Endodermal cell (in vitro differentiated cells): ENCODE results near the gene ROBO1. TPM values are rescaled to one million over a fixed set of nuclear protein-coding genes. Genes with fewer than 3 reads are reported as not detected.
A peak's percentile ranks its signal among the peaks of the same experiment; 100 is the strongest.

ENCODE experiments used
- DNase-seq: peaks from one replicate; pipeline ENCODE4 v3.0.0-alpha.2; 2017
- H3K27ac ChIP-seq: 2 replicates; pipeline ENCODE4 v1.5.1; 2013; ENCODE audit warnings: mild to moderate bottlenecking, low read depth, low read length, moderate library complexity
- H3K27me3 ChIP-seq: 2 replicates; pipeline ENCODE4 v1.6.1; 2013; ENCODE audit warnings: mild to moderate bottlenecking, low read length, moderate library complexity; ENCODE audit not compliant: insufficient read depth, control insufficient read depth, poor library complexity, severe bottlenecking
- H3K36me3 ChIP-seq: 2 replicates; pipeline ENCODE4 v1.7.0; 2013; ENCODE audit warnings: mild to moderate bottlenecking, low read length, moderate library complexity; ENCODE audit not compliant: control insufficient read depth, insufficient read depth
- H3K4me1 ChIP-seq: one replicate; pipeline ENCODE4 v1.7.0; 2013; ENCODE audit warnings: low read length; ENCODE audit not compliant: control insufficient read depth, insufficient read depth
- H3K4me3 ChIP-seq: 2 replicates; pipeline ENCODE4 v1.5.1; 2013; ENCODE audit warnings: mild to moderate bottlenecking, low read length, moderate library complexity
- H3K9ac ChIP-seq: 2 replicates; pipeline ENCODE4 v1.6.1; 2013; ENCODE audit warnings: mild to moderate bottlenecking, low read length, moderate library complexity; ENCODE audit not compliant: poor library complexity, severe bottlenecking; ENCODE audit errors: extremely low read depth
- H3K9me3 ChIP-seq: 2 replicates; pipeline ENCODE4 v1.6.1; 2013; ENCODE audit warnings: mild to moderate bottlenecking, low read length, moderate library complexity; ENCODE audit not compliant: control insufficient read depth
- H3K27ac Mint-ChIP-seq: 2 replicates; pipeline ENCODE4 v1.8.0; 2020; ENCODE audit warnings: mixed read lengths
- H3K27me3 Mint-ChIP-seq: 2 replicates; pipeline ENCODE4 v1.8.0; 2021; ENCODE audit warnings: mild to moderate bottlenecking, mixed read lengths; ENCODE audit not compliant: insufficient read depth
- H3K36me3 Mint-ChIP-seq: 2 replicates; pipeline ENCODE4 v1.8.0; 2020; ENCODE audit warnings: low read depth, mixed read lengths
- H3K4me1 Mint-ChIP-seq: 2 replicates; pipeline ENCODE4 v1.8.0; 2020; ENCODE audit warnings: mixed read lengths
- H3K4me3 Mint-ChIP-seq: 2 replicates; pipeline ENCODE4 v1.8.0; 2020; ENCODE audit warnings: mild to moderate bottlenecking, moderate library complexity, mixed read lengths
- H3K9me3 Mint-ChIP-seq: 2 replicates; pipeline ENCODE4 v1.8.0; 2020; ENCODE audit warnings: mild to moderate bottlenecking, mixed read lengths
- WGBS, 2 experiments: methylation state at CpG; one replicate each; pipeline versions ENCODE4 v1.1.5 to v1.1.7; 2013; ENCODE audit warnings: missing lambda C conversion rate in 2 of 2, mixed read lengths in 1 of 2; ENCODE audit not compliant: insufficient coverage in 1 of 2, insufficient read length in 1 of 2; 5-methylcytosine and 5-hydroxymethylcytosine counted together
- total RNA-seq, 2 donors: library from RNA; stranded (reverse); fragmentation: NEBNext Ultra II Directional in 1 of 2; extraction: Animal tissue kit (Norgen Biotek cat#: 25700) in 1 of 2; gene quantifications; 2 replicates in 1 of 2; 3 replicates in 1 of 2; pipeline ENCODE4 v1.2.1, GENCODE V29; 2021
- TF ChIP-seq, protein P1 (sequence below): fragments of 200-600 bp; sonication (generic); conservative IDR thresholded peaks from 2 replicates; pipeline ENCODE4 v1.5.0; 2021; ENCODE audit warnings: antibody characterized with exemption, mild to moderate bottlenecking

Gene ROBO1
- total RNA-seq, 2 donors from 2014 or later, result 74.8 to 75.9 TPM

DNA sequence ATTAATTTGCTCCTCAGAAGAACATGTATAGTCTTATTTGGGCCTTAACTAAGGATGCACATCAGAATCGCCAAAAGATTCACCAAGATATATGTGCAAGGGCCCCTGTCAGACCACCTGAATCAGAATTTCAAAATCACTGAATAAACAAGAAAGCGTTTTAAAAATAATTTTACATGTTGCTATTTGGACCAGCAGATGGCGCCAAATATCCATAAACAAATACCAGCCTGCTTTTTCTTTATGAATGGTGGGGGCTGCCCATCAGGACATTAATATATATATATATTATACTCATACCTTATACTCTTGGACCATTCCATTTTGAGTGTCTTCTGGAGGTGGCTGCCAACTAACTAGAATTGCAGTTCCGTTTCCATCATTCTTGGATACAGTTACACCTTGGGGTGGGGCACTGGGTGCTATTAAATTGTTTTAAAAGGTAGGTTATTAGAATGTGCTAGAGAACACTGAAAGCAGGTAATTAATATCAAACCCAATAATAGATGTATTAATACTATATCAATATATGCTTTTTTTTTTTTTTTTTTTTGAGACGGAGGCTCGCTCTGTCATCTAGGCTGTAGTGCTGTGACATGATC is 1108.3 kb downstream of the ROBO1 start:
- no peak overlapping the region for H3K4me3 ChIP-seq
- H3K9ac ChIP-seq, result no peak overlapping the region
- H3K4me1 ChIP-seq, result no peaks in the 10 kb centered on the region
- no peaks in the 10 kb centered on the region for H3K27me3 ChIP-seq
- no peaks in the 10 kb centered on the region for H3K4me1 Mint-ChIP-seq
- no peak overlapping the region for H3K27ac Mint-ChIP-seq
- H3K36me3 ChIP-seq, result peaks cover 9% of the 10 kb centered on the region
- 57% methylated on average over 5 of the region's 6 CpGs; no CpG with 5 or more reads in 1 of the 2 experiments for whole genome bisulfite sequencing, 2 experiments
- peaks cover 24% of the 10 kb centered on the region for H3K36me3 Mint-ChIP-seq
- TF ChIP-seq, protein P1, sequence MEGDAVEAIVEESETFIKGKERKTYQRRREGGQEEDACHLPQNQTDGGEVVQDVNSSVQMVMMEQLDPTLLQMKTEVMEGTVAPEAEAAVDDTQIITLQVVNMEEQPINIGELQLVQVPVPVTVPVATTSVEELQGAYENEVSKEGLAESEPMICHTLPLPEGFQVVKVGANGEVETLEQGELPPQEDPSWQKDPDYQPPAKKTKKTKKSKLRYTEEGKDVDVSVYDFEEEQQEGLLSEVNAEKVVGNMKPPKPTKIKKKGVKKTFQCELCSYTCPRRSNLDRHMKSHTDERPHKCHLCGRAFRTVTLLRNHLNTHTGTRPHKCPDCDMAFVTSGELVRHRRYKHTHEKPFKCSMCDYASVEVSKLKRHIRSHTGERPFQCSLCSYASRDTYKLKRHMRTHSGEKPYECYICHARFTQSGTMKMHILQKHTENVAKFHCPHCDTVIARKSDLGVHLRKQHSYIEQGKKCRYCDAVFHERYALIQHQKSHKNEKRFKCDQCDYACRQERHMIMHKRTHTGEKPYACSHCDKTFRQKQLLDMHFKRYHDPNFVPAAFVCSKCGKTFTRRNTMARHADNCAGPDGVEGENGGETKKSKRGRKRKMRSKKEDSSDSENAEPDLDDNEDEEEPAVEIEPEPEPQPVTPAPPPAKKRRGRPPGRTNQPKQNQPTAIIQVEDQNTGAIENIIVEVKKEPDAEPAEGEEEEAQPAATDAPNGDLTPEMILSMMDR, result peak; percentile 85
- H3K9me3 ChIP-seq, result no peaks in the 10 kb centered on the region
- H3K27me3 Mint-ChIP-seq, result no peaks in the 10 kb centered on the region
- H3K27ac ChIP-seq, result no peak overlapping the region
- no peaks in the 10 kb centered on the region for H3K9me3 Mint-ChIP-seq
- no peak for DNase-seq
- no peak overlapping the region for H3K4me3 Mint-ChIP-seq

DNA sequence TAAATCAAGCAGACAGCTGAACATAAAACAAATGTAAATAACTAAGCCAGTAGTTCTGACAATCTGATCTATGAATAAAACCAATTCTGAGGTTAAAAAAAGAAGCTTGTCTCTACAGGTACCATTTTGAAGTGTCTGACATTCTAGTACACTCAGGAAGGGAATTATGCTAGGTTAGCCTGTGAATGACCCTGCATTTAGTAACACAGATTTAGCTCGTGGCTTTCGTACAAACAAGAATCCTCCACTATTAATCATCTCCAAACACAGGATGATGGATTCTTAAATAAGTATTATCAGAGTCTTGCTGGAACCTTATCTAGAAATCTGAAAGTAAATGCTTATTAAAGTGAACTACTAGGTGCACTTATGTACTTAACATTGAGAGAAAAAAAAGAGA is 1120.1 kb downstream of the ROBO1 start:
- WGBS, 2 experiments, result 88% methylated on average over 2 of the region's 2 CpGs; no CpG with 5 or more reads in 1 of the 2 experiments
- Histone ChIP-seq H3K9ac (no peak overlapping the region), H3K4me3 (no peak overlapping the region), H3K27ac (no peak overlapping the region), H3K4me1 (peaks cover 6% of the 10 kb centered on the region), H3K27me3 (no peaks in the 10 kb centered on the region), H3K9me3 (no peaks in the 10 kb centered on the region), H3K36me3 (no peaks in the 10 kb centered on the region)
- TF ChIP-seq, protein P1, result no peak
- peaks cover 43% of the 10 kb centered on the region for H3K4me1 Mint-ChIP-seq
- no peak overlapping the region for H3K4me3 Mint-ChIP-seq
- H3K27ac Mint-ChIP-seq, result peak overlapping the region; percentile 20
- DNase-seq, result no peak
- H3K9me3 Mint-ChIP-seq, result no peaks in the 10 kb centered on the region
- H3K36me3 Mint-ChIP-seq, result peaks cover 17% of the 10 kb centered on the region
- H3K27me3 Mint-ChIP-seq, result no peaks in the 10 kb centered on the region

DNA sequence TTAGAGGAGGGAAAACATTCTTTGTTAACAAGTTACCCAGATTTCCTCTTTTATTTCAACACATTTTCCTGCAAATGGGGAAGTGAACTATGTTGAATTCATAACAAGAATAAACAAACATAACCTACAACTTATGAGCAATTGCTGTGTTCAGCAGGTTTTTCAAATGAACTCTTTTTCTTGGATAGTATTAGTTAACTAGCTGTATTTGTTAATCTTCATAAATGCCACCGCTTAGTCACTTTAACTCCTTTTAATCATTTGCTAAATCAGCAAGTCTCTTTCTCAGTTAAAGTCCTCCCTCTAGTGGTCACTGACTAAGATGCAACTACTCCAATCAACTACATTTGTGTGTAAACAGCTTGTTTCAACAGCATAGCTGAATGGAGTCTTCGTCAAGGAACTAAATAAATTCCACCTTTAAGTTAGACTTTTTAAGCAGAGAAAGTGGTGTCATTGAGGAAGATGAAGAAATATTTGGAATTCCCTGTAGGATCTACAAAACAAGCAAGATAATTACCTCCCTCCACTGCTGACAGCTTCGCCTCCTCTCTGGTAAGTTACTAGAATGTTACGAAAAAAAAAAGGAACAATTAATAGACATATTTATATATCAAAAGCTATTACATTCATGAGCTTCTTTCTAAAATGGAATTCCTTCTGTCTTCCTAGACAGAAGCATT is 1122.0 kb downstream of the ROBO1 start:
- no peak for DNase-seq
- Mint-ChIP-seq H3K27ac (no peak overlapping the region), H3K4me1 (peaks cover 48% of the 10 kb centered on the region), H3K27me3 (no peaks in the 10 kb centered on the region), H3K36me3 (peaks cover 15% of the 10 kb centered on the region), H3K4me3 (no peak overlapping the region), H3K9me3 (no peaks in the 10 kb centered on the region)
- TF ChIP-seq, protein P1, result peak; percentile 95
- Histone ChIP-seq H3K4me3 (no peak overlapping the region), H3K27me3 (no peaks in the 10 kb centered on the region), H3K4me1 (peaks cover 12% of the 10 kb centered on the region), H3K9me3 (no peaks in the 10 kb centered on the region), H3K27ac (no peak overlapping the region), H3K36me3 (no peaks in the 10 kb centered on the region), H3K9ac (no peak overlapping the region)
- WGBS, 2 experiments, result 40 to 50% methylated on average over 1 to 3 of the region's 4 CpGs
